HCT116 (cell line): ENCODE measurements around the gene MORN5.

ENCODE experiments used
- EZH2 ChIP-seq: fragments of 200-600 bp; sonication (generic); IDR thresholded peaks from 2 replicates; pipeline ENCODE4 v1.6.1; 2017; ENCODE audit warnings: antibody characterized with exemption, mixed run types
- SIN3A ChIP-seq: IDR thresholded peaks from 2 replicates; pipeline ENCODE4 v1.6.1; 2012; ENCODE audit warnings: low read depth

DNA sequence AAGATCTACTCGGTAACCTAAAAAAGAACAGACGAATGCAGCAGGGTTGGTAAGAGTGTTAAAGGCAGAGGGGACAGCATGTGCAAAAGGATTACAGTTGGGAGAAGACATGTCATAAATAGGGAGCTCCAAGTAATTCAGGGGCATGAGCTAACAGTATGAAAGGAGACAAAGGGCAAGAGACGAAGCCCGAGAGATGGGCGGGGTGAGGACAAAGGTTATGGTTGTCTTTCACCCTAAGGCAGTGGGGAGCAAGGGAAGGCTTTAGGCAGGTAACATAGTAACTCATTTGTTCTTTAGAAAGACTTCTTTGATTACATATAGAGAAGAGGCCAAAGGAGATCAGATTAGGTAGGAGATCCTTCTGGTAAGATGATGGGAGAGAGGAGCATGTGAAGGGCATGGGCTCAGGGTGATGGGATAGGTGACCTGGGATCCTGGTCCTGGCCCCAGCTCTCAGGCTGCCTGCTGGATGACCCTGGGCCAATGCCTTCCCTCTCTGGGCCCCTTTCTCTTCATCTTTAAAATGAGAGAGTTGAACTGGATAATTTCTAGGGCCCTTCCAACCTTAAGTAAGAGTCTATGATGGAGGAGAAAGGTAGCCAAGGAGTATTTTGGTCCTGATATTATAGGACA, 19.5 kb downstream of the MORN5 start:
- no peak for TF ChIP-seq EZH2
- TF ChIP-seq SIN3A, result no peak
